Naive thymus-derived CD4-positive, alpha-beta T cell (primary cell): ENCODE measurements around the gene VPS13D. TPM values are rescaled to one million over a fixed set of nuclear protein-coding genes. Genes with fewer than 3 reads are reported as not detected.

Experiments
- ATAC-seq: fragments of 150-1000 bp; cut with Tn5 transposase; 2 replicates; pipeline ENCODE4 v1.10.0; 2021; ENCODE audit warnings: mild to moderate bottlenecking, moderate library complexity
- CTCF ChIA-PET: fragments of 350-600 bp; sonication (Branson Sonifier 250); formaldehyde crosslinking; loops from one replicate; lab custom pipeline; 2021; ENCODE audit warnings: antibody characterized with exemption; lab: Charles Lee
- POLR2A ChIA-PET: fragments of 350-600 bp; sonication (Branson Sonifier 250); formaldehyde crosslinking; loops from one replicate; lab custom pipeline; 2021; ENCODE audit warnings: antibody characterized with exemption, inconsistent platforms; lab: Charles Lee
- DNase-seq, 9 donors: peaks; one replicate each; pipeline versions ENCODE4 v3.0.0 to v3.0.0-alpha.2; 2020 to 2022; ENCODE audit warnings: mixed read lengths in 1 of 9
- H3K27ac ChIP-seq: one replicate; pipeline ENCODE4 v1.7.0; 2013; ENCODE audit warnings: mild to moderate bottlenecking, low read depth, low read length, moderate library complexity
- H3K27me3 ChIP-seq, 2 donors: one replicate each; pipeline ENCODE4 v1.7.0; 2013; ENCODE audit warnings: low read length in 2 of 2, mild to moderate bottlenecking in 2 of 2, moderate library complexity in 2 of 2; ENCODE audit not compliant: control insufficient read depth in 2 of 2, insufficient read depth in 2 of 2
- H3K36me3 ChIP-seq, 3 experiments: 1 replicate in 2 of 3; 2 replicates in 1 of 3; pipeline ENCODE4 v1.7.0; 2013; ENCODE audit warnings: low read length in 3 of 3, mild to moderate bottlenecking in 3 of 3, moderate library complexity in 1 of 3; ENCODE audit not compliant: insufficient read depth in 3 of 3, control insufficient read depth in 2 of 3
- H3K4me1 ChIP-seq, 2 donors: one replicate each; pipeline ENCODE4 v1.7.0; 2013; ENCODE audit warnings: low read length in 2 of 2, mild to moderate bottlenecking in 2 of 2, moderate library complexity in 1 of 2; ENCODE audit not compliant: control insufficient read depth in 2 of 2, insufficient read depth in 2 of 2
- H3K4me3 ChIP-seq: 2 replicates; pipeline ENCODE4 v1.7.0; 2013; ENCODE audit warnings: mild to moderate bottlenecking, low read length
- H3K9me3 ChIP-seq, 3 experiments: 1 replicate in 2 of 3; 2 replicates in 1 of 3; pipeline ENCODE4 v1.7.0; 2013; ENCODE audit warnings: low read length in 3 of 3; ENCODE audit not compliant: control insufficient read depth in 2 of 3
- H3K27ac Mint-ChIP-seq, 9 donors: one replicate each; pipeline ENCODE4 v1.8.0; 2020 to 2022; ENCODE audit warnings: mixed read lengths in 9 of 9, mild to moderate bottlenecking in 8 of 9, moderate library complexity in 5 of 9, inconsistent platforms in 2 of 9
- H3K27me3 Mint-ChIP-seq, 5 donors: one replicate each; pipeline ENCODE4 v1.8.0; 2021 to 2022; ENCODE audit warnings: mixed read lengths in 5 of 5, mild to moderate bottlenecking in 1 of 5
- H3K36me3 Mint-ChIP-seq, 5 donors: one replicate each; pipeline ENCODE4 v1.8.0; 2020 to 2022; ENCODE audit warnings: mixed read lengths in 5 of 5, mild to moderate bottlenecking in 3 of 5, inconsistent platforms in 1 of 5
- H3K4me1 Mint-ChIP-seq, 7 donors: one replicate each; pipeline ENCODE4 v1.8.0; 2020 to 2022; ENCODE audit warnings: mixed read lengths in 7 of 7, mild to moderate bottlenecking in 3 of 7, inconsistent platforms in 1 of 7
- H3K4me3 Mint-ChIP-seq, 10 donors: one replicate each; pipeline ENCODE4 v1.8.0; 2020 to 2022; ENCODE audit warnings: mild to moderate bottlenecking in 10 of 10, mixed read lengths in 10 of 10, moderate library complexity in 6 of 10, inconsistent platforms in 2 of 10
- H3K9me3 Mint-ChIP-seq, 11 donors: one replicate each; pipeline ENCODE4 v1.8.0; 2020 to 2022; ENCODE audit warnings: mixed read lengths in 11 of 11, mild to moderate bottlenecking in 4 of 11, inconsistent platforms in 1 of 11, moderate library complexity in 1 of 11
- intact Hi-C, 2 donors: fragments of 100-400 bp; cut with micrococcal nuclease; formaldehyde crosslinking; loops; one replicate each; pipeline ENCODE4 v1.15.1; 2023
- polyA plus RNA-seq, 2 donors: library from polyadenylated mRNA; unstranded; fragments of 300-500 nt; fragmentation: Illumina TruSeq; gene quantifications; one replicate each; pipeline ENCODE4 v1.2.3, GENCODE V29; 2021
- total RNA-seq, 6 experiments: library from RNA in 5 of 6; stranded (reverse) in 5 of 6; gene quantifications; 1 replicate in 5 of 6; 2 replicates in 1 of 6; pipeline ENCODE4 v1.2.3 and lab custom pipeline; 2021 to 2026

VPS13D gene
- total and polyA plus RNA-seq, 7 experiments from 2014 or later = 6.5 to 94.4 (median 73.2) TPM

DNA sequence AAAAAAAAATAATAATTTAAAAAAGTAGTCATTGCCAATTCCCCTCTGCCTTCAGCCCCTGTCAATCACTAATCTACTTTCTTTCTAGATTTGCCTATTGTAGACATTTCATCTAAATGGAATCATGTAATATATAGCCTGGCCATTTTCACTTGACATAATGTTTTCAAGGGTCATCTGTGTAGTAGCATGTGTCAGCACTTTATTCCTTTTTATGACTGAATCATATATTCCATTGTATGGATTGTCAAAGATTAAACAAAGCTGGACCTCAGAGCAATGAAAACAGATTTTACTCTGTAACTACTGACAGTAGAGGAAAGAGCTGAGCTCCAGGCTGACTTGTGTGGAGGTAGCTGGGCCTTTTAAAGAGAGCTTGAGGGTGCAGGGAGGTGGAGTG, 15.9 kb downstream of the VPS13D start:
- peak overlapping the region in 1 of 9 donors; percentile 72 for H3K27ac Mint-ChIP-seq

GRCh38 chr1:12246584-12246983, 16.8 kb downstream of the VPS13D start:
- CTCF ChIA-PET = no interaction called here
- POLR2A ChIA-PET = no interaction called here
- no peak overlapping the region for H3K27ac ChIP-seq
- no peaks in the 10 kb centered on the region for H3K9me3 Mint-ChIP-seq
- no peaks in the 10 kb centered on the region for H3K27me3 Mint-ChIP-seq
- H3K27me3 ChIP-seq = no peaks in the 10 kb centered on the region
- peaks cover 26 to 83% (median 35%) of the 10 kb centered on the region in 3 experiments for H3K36me3 ChIP-seq
- H3K9me3 ChIP-seq = no peaks in the 10 kb centered on the region
- no peak overlapping the region for H3K4me3 ChIP-seq
- no peak for ATAC-seq
- no peak for DNase-seq
- H3K4me1 ChIP-seq = no peaks in the 10 kb centered on the region
- intact Hi-C loops = no loop called here
- H3K4me3 Mint-ChIP-seq = no peak overlapping the region
- H3K27ac Mint-ChIP-seq = no peak overlapping the region
- peaks cover 0 to 3% (median 0%) of the 10 kb centered on the region in 7 donors for H3K4me1 Mint-ChIP-seq
- peaks cover 11 to 57% (median 32%) of the 10 kb centered on the region in 5 donors for H3K36me3 Mint-ChIP-seq

More for the DNA sequence above, 15.9 kb downstream of the VPS13D start:
- CTCF ChIA-PET = interaction anchor here (1.9 kb wide), 1 partner anchor 36 kb away, joined by 9 read pairs; no protein-coding TSS in a partner anchor
- no peaks in the 10 kb centered on the region for H3K9me3 Mint-ChIP-seq
- POLR2A ChIA-PET = no interaction called here
- no peak overlapping the region for H3K27ac ChIP-seq
- peaks cover 26 to 83% (median 35%) of the 10 kb centered on the region in 3 experiments for H3K36me3 ChIP-seq
- H3K4me1 ChIP-seq = no peaks in the 10 kb centered on the region
- DNase-seq (no peak), ATAC-seq (no peak)
- no peaks in the 10 kb centered on the region for H3K27me3 Mint-ChIP-seq
- intact Hi-C loops = no loop called here
- peaks cover 0 to 8% (median 3%) of the 10 kb centered on the region in 7 donors for H3K4me1 Mint-ChIP-seq
- peaks cover 11 to 52% (median 26%) of the 10 kb centered on the region in 5 donors for H3K36me3 Mint-ChIP-seq
- no peaks in the 10 kb centered on the region for H3K9me3 ChIP-seq
- H3K27me3 ChIP-seq = no peaks in the 10 kb centered on the region
- H3K4me3 Mint-ChIP-seq = no peak overlapping the region
- H3K4me3 ChIP-seq = no peak overlapping the region

GRCh38 chr1:12249181-12249580, 19.4 kb downstream of the VPS13D start:
- peaks cover 20 to 78% (median 49%) of the 10 kb centered on the region in 3 experiments for H3K36me3 ChIP-seq
- no peak overlapping the region for H3K27ac ChIP-seq
- no peaks in the 10 kb centered on the region for H3K27me3 Mint-ChIP-seq
- H3K4me1 Mint-ChIP-seq = peaks cover 0 to 2% (median 0%) of the 10 kb centered on the region in 7 donors
- no peak overlapping the region for H3K4me3 Mint-ChIP-seq
- no peaks in the 10 kb centered on the region for H3K9me3 Mint-ChIP-seq
- ATAC-seq = no peak
- H3K36me3 Mint-ChIP-seq = peaks cover 14 to 65% (median 33%) of the 10 kb centered on the region in 5 donors
- ChIA-PET POLR2A (no interaction called here), CTCF (no interaction called here)
- H3K27ac Mint-ChIP-seq = no peak overlapping the region
- H3K9me3 ChIP-seq = no peaks in the 10 kb centered on the region
- H3K27me3 ChIP-seq = no peaks in the 10 kb centered on the region
- no peak for DNase-seq
- H3K4me3 ChIP-seq = no peak overlapping the region
- H3K4me1 ChIP-seq = no peaks in the 10 kb centered on the region
- intact Hi-C loops = no loop called here

GRCh38 chr1:12249748-12250147, 19.9 kb downstream of the VPS13D start:
- peaks cover 15 to 74% (median 44%) of the 10 kb centered on the region in 3 experiments for H3K36me3 ChIP-seq
- ATAC-seq = no peak
- Mint-ChIP-seq H3K36me3 (peaks cover 13 to 59% (median 31%) of the 10 kb centered on the region in 5 donors), H3K27ac (no peak overlapping the region), H3K4me1 (peaks cover 0 to 2% (median 0%) of the 10 kb centered on the region in 7 donors), H3K4me3 (no peak overlapping the region), H3K27me3 (no peaks in the 10 kb centered on the region), H3K9me3 (no peaks in the 10 kb centered on the region)
- H3K27me3 ChIP-seq = no peaks in the 10 kb centered on the region
- no peak overlapping the region for H3K27ac ChIP-seq
- no peaks in the 10 kb centered on the region for H3K4me1 ChIP-seq
- CTCF ChIA-PET = no interaction called here
- POLR2A ChIA-PET = no interaction called here
- no peaks in the 10 kb centered on the region for H3K9me3 ChIP-seq
- no peak overlapping the region for H3K4me3 ChIP-seq
- intact Hi-C loops = no loop called here
- DNase-seq = no peak

DNA sequence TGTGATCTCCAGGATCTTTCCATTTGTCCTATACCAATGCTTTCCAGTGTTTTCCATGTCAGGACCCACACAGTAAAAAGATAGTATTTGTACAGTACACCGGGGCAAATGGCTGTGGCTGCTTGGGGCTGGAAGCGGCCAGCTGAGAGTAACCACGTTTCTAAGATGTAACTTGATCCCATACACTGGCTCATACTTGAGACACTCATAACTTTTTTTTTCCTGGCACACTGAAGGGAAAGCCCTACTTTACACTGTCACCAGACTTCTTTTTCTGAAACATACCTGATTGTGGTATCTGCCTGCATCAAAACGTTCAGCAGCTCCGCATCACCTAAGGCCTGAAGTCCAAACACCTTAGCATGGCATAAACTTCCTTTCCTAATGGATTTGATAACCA, 21.6 kb downstream of the VPS13D start:
- ChIA-PET POLR2A (interaction anchor here (0.7 to 1.1 kb wide), 2 partner anchors 373 to 441 kb away, joined by 4 to 5 read pairs; no protein-coding TSS in a partner anchor), CTCF (no interaction called here)
- Histone ChIP-seq H3K27me3 (no peaks in the 10 kb centered on the region), H3K9me3 (no peaks in the 10 kb centered on the region), H3K4me3 (no peak overlapping the region), H3K27ac (no peak overlapping the region), H3K4me1 (no peaks in the 10 kb centered on the region), H3K36me3 (peaks cover 17 to 62% (median 36%) of the 10 kb centered on the region in 3 experiments)
- peak overlapping the region in 1 of 9 donors; percentile 67 for H3K27ac Mint-ChIP-seq
- ATAC-seq (no peak), DNase-seq (no peak)
- intact Hi-C loops = no loop called here
- peaks cover 7 to 56% (median 23%) of the 10 kb centered on the region in 5 donors for H3K36me3 Mint-ChIP-seq
- H3K4me1 Mint-ChIP-seq = peaks cover 0 to 2% (median 0%) of the 10 kb centered on the region in 7 donors
- no peaks in the 10 kb centered on the region for H3K9me3 Mint-ChIP-seq
- H3K4me3 Mint-ChIP-seq = no peak overlapping the region
- no peaks in the 10 kb centered on the region for H3K27me3 Mint-ChIP-seq

DNA sequence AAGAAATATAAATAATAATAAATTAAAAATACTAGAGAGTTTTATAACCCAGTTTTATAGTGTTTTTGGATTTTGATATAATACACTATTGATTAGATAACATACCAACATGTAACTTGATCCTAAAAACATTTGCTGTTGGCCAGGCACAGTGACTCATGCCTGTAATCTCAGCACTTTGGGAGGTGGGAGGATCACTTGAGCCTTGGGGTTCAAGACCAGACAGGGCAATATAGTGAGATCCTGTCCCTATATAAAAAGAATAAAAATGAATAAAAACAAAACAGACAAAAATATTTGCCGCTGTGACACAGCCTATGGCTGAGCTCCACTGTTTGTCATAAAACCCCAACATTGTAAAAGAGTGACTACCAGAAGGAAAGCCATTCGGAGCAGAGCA, 26.1 kb downstream of the VPS13D start:
- H3K4me1 Mint-ChIP-seq = no peaks in the 10 kb centered on the region
- no peaks in the 10 kb centered on the region for H3K27me3 Mint-ChIP-seq
- intact Hi-C loops = no loop called here
- no peaks in the 10 kb centered on the region for H3K4me1 ChIP-seq
- H3K4me3 Mint-ChIP-seq = no peak overlapping the region
- no peak overlapping the region for H3K27ac ChIP-seq
- ChIA-PET POLR2A (no interaction called here), CTCF (no interaction called here)
- no peak for ATAC-seq
- H3K27ac Mint-ChIP-seq = no peak overlapping the region
- no peak for DNase-seq
- no peaks in the 10 kb centered on the region for H3K9me3 ChIP-seq
- no peak overlapping the region for H3K4me3 ChIP-seq
- H3K36me3 ChIP-seq = peaks cover 18 to 74% (median 29%) of the 10 kb centered on the region in 3 experiments
- H3K27me3 ChIP-seq = no peaks in the 10 kb centered on the region
- peaks cover 10 to 66% (median 38%) of the 10 kb centered on the region in 5 donors for H3K36me3 Mint-ChIP-seq
- no peaks in the 10 kb centered on the region for H3K9me3 Mint-ChIP-seq

- no peak overlapping the region for H3K4me3 ChIP-seq
- ATAC-seq (no peak), DNase-seq (no peak)
- H3K27ac ChIP-seq = no peak overlapping the region
- Mint-ChIP-seq H3K4me3 (no peak overlapping the region), H3K27ac (peak overlapping the region in 2 of 9 donors; percentile 21 to 80), H3K27me3 (no peaks in the 10 kb centered on the region), H3K36me3 (peaks cover 17 to 73% (median 45%) of the 10 kb centered on the region in 5 donors), H3K9me3 (no peaks in the 10 kb centered on the region), H3K4me1 (no peaks in the 10 kb centered on the region)
- ChIA-PET POLR2A (no interaction called here), CTCF (interaction anchor here (1.7 kb wide), 1 partner anchor 47 kb away, joined by 4 read pairs; no protein-coding TSS in a partner anchor)
- intact Hi-C loops = no loop called here
- peaks cover 31 to 79% (median 32%) of the 10 kb centered on the region in 3 experiments for H3K36me3 ChIP-seq
- H3K4me1 ChIP-seq = no peaks in the 10 kb centered on the region
- no peaks in the 10 kb centered on the region for H3K27me3 ChIP-seq
- no peaks in the 10 kb centered on the region for H3K9me3 ChIP-seq
These were observed 28.4 kb downstream of the VPS13D start for GRCh38 chr1:12258272-12258671.
